Stimulated activated CD8-positive, alpha-beta memory T cell treated with anti-CD3 and anti-CD28 coated beads, Interleukin-4, amount 100 ng/mL, for 48 hours (primary cell): Measurements from ENCODE around the gene MAP3K9.

Source experiments
- DNase-seq: peaks from one replicate; pipeline ENCODE4 v3.0.0-alpha.2; 2020

The MAP3K9 gene

GRCh38 chr14:70685474-70686197 is 123.7 kb downstream of the MAP3K9 start:
- no peak for DNase-seq

GRCh38 chr14:70683983-70684382 is 125.3 kb downstream of the MAP3K9 start:
- DNase-seq, result no peak

- no peak for DNase-seq
Measured at GRCh38 chr14:70680748-70681147, 128.6 kb downstream of the MAP3K9 start.

GRCh38 chr14:70677341-70677740 is 132.0 kb downstream of the MAP3K9 start:
- DNase-seq, result no peak
